Activated naive CD8-positive, alpha-beta T cell (primary cell): ENCODE data around the gene EXOC4.
"Not testable (repeated sequence)": the region's sequence is repeated elsewhere in the genome, so short reads cannot be mapped to it uniquely, and the experiment has no call there.

Experiments
- H3K27ac Mint-ChIP-seq: one replicate; pipeline ENCODE4 v1.8.0; 2021; ENCODE audit warnings: mixed read lengths
- H3K27me3 Mint-ChIP-seq: one replicate; pipeline ENCODE4 v1.8.0; 2021; ENCODE audit warnings: mixed read lengths
- H3K36me3 Mint-ChIP-seq: one replicate; pipeline ENCODE4 v1.8.0; 2021; ENCODE audit warnings: mixed read lengths
- H3K4me1 Mint-ChIP-seq: one replicate; pipeline ENCODE4 v1.8.0; 2021; ENCODE audit warnings: low read depth, mixed read lengths
- H3K4me3 Mint-ChIP-seq: one replicate; pipeline ENCODE4 v1.8.0; 2021; ENCODE audit warnings: mild to moderate bottlenecking, mixed read lengths
- H3K9me3 Mint-ChIP-seq: one replicate; pipeline ENCODE4 v1.8.0; 2021; ENCODE audit warnings: low read depth, mixed read lengths

EXOC4 gene

GRCh38 chr7:133887459-133887858, 634.6 kb downstream of the EXOC4 start:
- peaks cover 5% of the 10 kb centered on the region for H3K9me3 Mint-ChIP-seq
- no peaks in the 10 kb centered on the region for H3K4me1 Mint-ChIP-seq
- H3K4me3 Mint-ChIP-seq: no peak overlapping the region
- H3K27me3 Mint-ChIP-seq: no peaks in the 10 kb centered on the region
- H3K36me3 Mint-ChIP-seq: peaks cover 15% of the 10 kb centered on the region
- H3K27ac Mint-ChIP-seq: no peak overlapping the region

DNA sequence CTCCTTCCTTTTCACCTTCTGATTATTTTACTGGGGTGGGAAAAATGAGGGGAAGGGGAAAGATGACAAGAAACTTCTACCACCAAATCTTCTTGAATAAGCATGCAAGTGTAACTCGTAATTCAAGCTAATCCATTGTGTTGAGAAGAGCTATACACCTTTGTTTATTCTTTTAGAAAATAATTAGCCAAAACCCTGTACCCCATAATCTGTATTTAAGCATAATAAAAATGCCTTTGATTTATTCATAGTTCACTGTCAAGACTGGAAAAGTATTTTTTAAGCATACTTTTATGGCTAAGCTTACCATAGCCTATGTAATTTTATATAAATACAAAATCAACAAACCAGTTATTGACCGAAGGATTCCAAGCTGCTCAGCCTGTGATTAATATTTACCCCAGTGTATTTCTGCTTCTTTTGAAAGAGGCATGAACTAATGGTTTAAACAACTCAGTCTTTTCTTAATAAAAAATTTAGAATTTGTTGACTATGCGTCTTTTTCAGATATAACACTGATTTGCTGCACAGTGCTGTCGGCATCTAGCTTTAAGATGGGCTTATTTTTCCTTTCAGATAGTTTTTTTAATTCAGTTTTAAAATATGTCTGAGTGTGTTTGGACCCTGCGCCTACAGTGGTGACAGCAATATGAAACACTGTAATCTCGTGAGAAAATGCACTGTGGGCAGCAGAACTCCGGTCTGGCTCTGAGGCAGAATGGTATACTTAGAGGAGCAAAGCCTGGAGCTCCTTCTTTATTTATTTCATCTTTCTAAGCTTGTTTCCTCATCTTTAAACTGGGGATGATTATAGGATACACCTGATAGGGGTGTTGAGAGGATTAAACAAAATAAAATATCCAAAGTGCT, 635.4 kb downstream of the EXOC4 start:
- Mint-ChIP-seq H3K4me1 (no peaks in the 10 kb centered on the region), H3K9me3 (peaks cover 5% of the 10 kb centered on the region), H3K27me3 (no peaks in the 10 kb centered on the region), H3K27ac (no peak overlapping the region), H3K36me3 (peaks cover 14% of the 10 kb centered on the region), H3K4me3 (no peak overlapping the region)

DNA sequence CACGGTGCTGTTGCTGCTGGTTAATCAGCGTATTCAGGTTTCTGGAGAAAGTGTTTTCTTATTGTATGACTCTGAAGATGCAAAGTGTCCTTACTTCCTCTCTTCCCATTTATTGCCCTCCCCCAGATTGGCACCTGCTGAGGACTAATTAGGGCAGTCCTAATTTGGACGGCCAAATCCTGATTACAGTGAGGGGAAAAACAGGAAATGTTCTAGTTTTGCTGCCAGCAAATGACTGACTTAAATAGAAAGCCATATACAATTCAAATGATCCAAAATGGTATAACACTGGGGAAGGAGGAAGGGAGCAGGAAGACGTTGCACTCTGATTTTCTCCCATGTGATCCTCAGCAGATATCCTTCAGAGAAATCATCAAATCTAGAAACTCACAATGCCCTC, 651.9 kb downstream of the EXOC4 start:
- H3K27me3 Mint-ChIP-seq: no peaks in the 10 kb centered on the region
- no peaks in the 10 kb centered on the region for H3K9me3 Mint-ChIP-seq
- H3K4me3 Mint-ChIP-seq: no peak overlapping the region
- peaks cover 52% of the 10 kb centered on the region for H3K36me3 Mint-ChIP-seq
- H3K27ac Mint-ChIP-seq: no peak overlapping the region
- no peaks in the 10 kb centered on the region for H3K4me1 Mint-ChIP-seq

GRCh38 chr7:133906553-133906952, 653.7 kb downstream of the EXOC4 start:
- not testable (repeated sequence) for H3K27ac Mint-ChIP-seq

GRCh38 chr7:133910761-133911160, 657.9 kb downstream of the EXOC4 start:
- Mint-ChIP-seq H3K27ac (no peak overlapping the region), H3K36me3 (peaks cover 30% of the 10 kb centered on the region), H3K4me3 (no peak overlapping the region), H3K9me3 (peaks cover 6% of the 10 kb centered on the region), H3K27me3 (no peaks in the 10 kb centered on the region), H3K4me1 (no peaks in the 10 kb centered on the region)

More at GRCh38 chr7:133906553-133906952, 653.7 kb downstream of the EXOC4 start:
- peaks cover 48% of the 10 kb centered on the region for H3K36me3 Mint-ChIP-seq
- not testable (repeated sequence) for H3K9me3 Mint-ChIP-seq, H3K4me3 Mint-ChIP-seq, H3K4me1 Mint-ChIP-seq, H3K27me3 Mint-ChIP-seq

DNA sequence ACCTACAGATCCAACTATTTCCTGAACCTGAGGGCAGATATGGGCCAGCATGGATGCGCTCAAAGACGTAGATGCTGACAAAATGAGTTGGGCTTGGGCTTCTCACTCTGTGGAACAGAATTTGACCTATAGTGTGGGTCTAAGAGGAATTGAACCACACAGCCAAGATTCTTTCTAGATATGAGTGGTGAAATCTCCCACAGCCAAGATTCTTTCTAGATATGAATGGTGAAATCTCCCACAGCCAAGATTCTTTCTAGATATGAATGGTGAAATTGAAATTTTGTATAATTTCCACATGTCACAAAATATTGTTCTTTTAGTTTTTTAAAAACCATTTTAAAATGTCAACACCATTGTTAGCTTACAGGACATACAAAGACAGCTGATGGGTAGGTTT, 658.8 kb downstream of the EXOC4 start:
- Mint-ChIP-seq H3K27ac (no peak overlapping the region), H3K27me3 (no peaks in the 10 kb centered on the region), H3K9me3 (peaks cover 6% of the 10 kb centered on the region), H3K4me3 (no peak overlapping the region), H3K36me3 (peaks cover 30% of the 10 kb centered on the region), H3K4me1 (no peaks in the 10 kb centered on the region)

- Mint-ChIP-seq H3K9me3 (peaks cover 6% of the 10 kb centered on the region), H3K4me3 (no peak overlapping the region), H3K36me3 (peaks cover 37% of the 10 kb centered on the region)
These were observed 660.2 kb downstream of the EXOC4 start for GRCh38 chr7:133912916-133913697.

GRCh38 chr7:133916621-133917020, 663.7 kb downstream of the EXOC4 start:
- H3K36me3 Mint-ChIP-seq: peaks cover 50% of the 10 kb centered on the region
- H3K27me3 Mint-ChIP-seq: no peaks in the 10 kb centered on the region
- no peaks in the 10 kb centered on the region for H3K4me1 Mint-ChIP-seq
- no peak overlapping the region for H3K4me3 Mint-ChIP-seq
- H3K9me3 Mint-ChIP-seq: peaks cover 24% of the 10 kb centered on the region
- no peak overlapping the region for H3K27ac Mint-ChIP-seq

More at GRCh38 chr7:133912916-133913697, 660.2 kb downstream of the EXOC4 start:
- Mint-ChIP-seq H3K4me1 (no peaks in the 10 kb centered on the region), H3K27ac (no peak overlapping the region), H3K27me3 (no peaks in the 10 kb centered on the region)

GRCh38 chr7:133919810-133920209, 666.9 kb downstream of the EXOC4 start:
- H3K27me3 Mint-ChIP-seq: no peaks in the 10 kb centered on the region
- no peak overlapping the region for H3K4me3 Mint-ChIP-seq
- peaks cover 50% of the 10 kb centered on the region for H3K36me3 Mint-ChIP-seq
- peaks cover 26% of the 10 kb centered on the region for H3K9me3 Mint-ChIP-seq
- no peaks in the 10 kb centered on the region for H3K4me1 Mint-ChIP-seq
- no peak overlapping the region for H3K27ac Mint-ChIP-seq

GRCh38 chr7:133921635-133922182, 668.8 kb downstream of the EXOC4 start:
- peaks cover 43% of the 10 kb centered on the region for H3K36me3 Mint-ChIP-seq
- no peaks in the 10 kb centered on the region for H3K27me3 Mint-ChIP-seq
- no peak overlapping the region for H3K4me3 Mint-ChIP-seq
- H3K4me1 Mint-ChIP-seq: no peaks in the 10 kb centered on the region
- peaks cover 26% of the 10 kb centered on the region for H3K9me3 Mint-ChIP-seq
- H3K27ac Mint-ChIP-seq: no peak overlapping the region

- peaks cover 30% of the 10 kb centered on the region for H3K36me3 Mint-ChIP-seq
- H3K9me3 Mint-ChIP-seq: peaks cover 25% of the 10 kb centered on the region
- H3K27me3 Mint-ChIP-seq: no peaks in the 10 kb centered on the region
- H3K4me1 Mint-ChIP-seq: no peaks in the 10 kb centered on the region
- no peak overlapping the region for H3K27ac Mint-ChIP-seq
- H3K4me3 Mint-ChIP-seq: no peak overlapping the region
These were observed 671.1 kb downstream of the EXOC4 start for GRCh38 chr7:133923974-133924373.

GRCh38 chr7:133931053-133931452, 678.2 kb downstream of the EXOC4 start:
- Mint-ChIP-seq H3K9me3 (no peaks in the 10 kb centered on the region), H3K4me3 (no peak overlapping the region), H3K27ac (no peak overlapping the region), H3K4me1 (no peaks in the 10 kb centered on the region), H3K36me3 (peaks cover 20% of the 10 kb centered on the region), H3K27me3 (no peaks in the 10 kb centered on the region)

GRCh38 chr7:133932591-133932990, 679.7 kb downstream of the EXOC4 start:
- no peaks in the 10 kb centered on the region for H3K27me3 Mint-ChIP-seq
- H3K4me3 Mint-ChIP-seq: no peak overlapping the region
- H3K9me3 Mint-ChIP-seq: no peaks in the 10 kb centered on the region
- no peaks in the 10 kb centered on the region for H3K4me1 Mint-ChIP-seq
- peaks cover 24% of the 10 kb centered on the region for H3K36me3 Mint-ChIP-seq
- no peak overlapping the region for H3K27ac Mint-ChIP-seq

GRCh38 chr7:133934262-133934976, 681.5 kb downstream of the EXOC4 start:
- H3K4me1 Mint-ChIP-seq: no peaks in the 10 kb centered on the region
- H3K27ac Mint-ChIP-seq: no peak overlapping the region
- H3K27me3 Mint-ChIP-seq: no peaks in the 10 kb centered on the region
- peaks cover 33% of the 10 kb centered on the region for H3K36me3 Mint-ChIP-seq
- no peak overlapping the region for H3K4me3 Mint-ChIP-seq
- no peaks in the 10 kb centered on the region for H3K9me3 Mint-ChIP-seq

GRCh38 chr7:133934977-133935330, 682.1 kb downstream of the EXOC4 start:
- no peak overlapping the region for H3K27ac Mint-ChIP-seq
- H3K4me3 Mint-ChIP-seq: no peak overlapping the region
- H3K9me3 Mint-ChIP-seq: no peaks in the 10 kb centered on the region
- H3K4me1 Mint-ChIP-seq: no peaks in the 10 kb centered on the region
- no peaks in the 10 kb centered on the region for H3K27me3 Mint-ChIP-seq
- peaks cover 32% of the 10 kb centered on the region for H3K36me3 Mint-ChIP-seq
